Fibroblast of villous mesenchyme (primary cell): ENCODE measurements around the gene GFOD2. TPM values are rescaled to one million over a fixed set of nuclear protein-coding genes. Genes with fewer than 3 reads are reported as not detected.

ENCODE experiments used
- DNase-seq: peaks from one replicate; pipeline ENCODE4 v3.0.0-alpha.2; 2010; ENCODE audit warnings: low read depth
- H3K4me3 ChIP-seq: 2 replicates; pipeline ENCODE4 v1.5.1; 2011; ENCODE audit warnings: low read depth, mild to moderate bottlenecking, low read length
- CTCF ChIP-seq: IDR thresholded peaks from 2 replicates; pipeline ENCODE4 v1.5.1; 2012; ENCODE audit warnings: low read depth, mild to moderate bottlenecking, low read length; ENCODE audit not compliant: insufficient read depth
- total RNA-seq: library from RNA; depleted of rRNA; stranded (reverse); fragments of >200 nt; gene quantifications from 2 replicates; pipeline ENCODE4 v1.2.3, GENCODE V29; 2012

The GFOD2 gene
- total RNA-seq, 1 donor = 15.5 TPM

- peak overlapping the region; percentile 49 for H3K4me3 ChIP-seq
- DNase-seq = peak; percentile 38
- no peak for TF ChIP-seq CTCF
These were observed 57.9 kb downstream of the GFOD2 start for GRCh38 chr16:67661101-67661761.

GRCh38 chr16:67660564-67661028, 58.5 kb downstream of the GFOD2 start, which contains the start of gene PARD6A:
Gene PARD6A, plus strand, starts transcription at chr16:67660960. Its CDS starts 79 bp downstream, at chr16:67661039.
- no peak for TF ChIP-seq CTCF
- DNase-seq = peak; percentile 97
- H3K4me3 ChIP-seq = peak within 1 kb of the TSS; percentile 92

- DNase-seq = peak; percentile 90
- H3K4me3 ChIP-seq = peak within 1 kb of the TSS; percentile 92
- TF ChIP-seq CTCF = no peak
These were observed 59.2 kb downstream of the GFOD2 start, which contains the start of gene ACD for GRCh38 chr16:67659675-67660563. Gene ACD, minus strand, starts transcription at chr16:67660260. Its CDS starts 40 bp downstream, at chr16:67660220.

- DNase-seq = no peak
- no peak for TF ChIP-seq CTCF
- H3K4me3 ChIP-seq = peak overlapping the region; percentile 92
These were observed 60.1 kb downstream of the GFOD2 start for GRCh38 chr16:67658849-67659674.

GRCh38 chr16:67657751-67658518, 61.2 kb downstream of the GFOD2 start:
- no peak for TF ChIP-seq CTCF
- no peak for DNase-seq
- H3K4me3 ChIP-seq = no peak overlapping the region
